KBM-7 (cell line): Measurements from ENCODE around the gene MEOX1.
"Not testable (repeated sequence)": the region's sequence is repeated elsewhere in the genome, so short reads cannot be mapped to it uniquely, and the experiment has no call there.

Experiments used
- DNase-seq: peaks from one replicate; pipeline ENCODE4 v3.0.0-alpha.2; 2015
- in situ Hi-C: fragments of 300-500 bp; cut with MboI; formaldehyde crosslinking; loops from 2 replicates; pipeline ENCODE4 v1.14.3; 2020; ENCODE audit warnings: low sequenced_read_pairs, low pct_unique_long_range_greater_than_20kb, mixed read lengths

MEOX1 gene

DNA sequence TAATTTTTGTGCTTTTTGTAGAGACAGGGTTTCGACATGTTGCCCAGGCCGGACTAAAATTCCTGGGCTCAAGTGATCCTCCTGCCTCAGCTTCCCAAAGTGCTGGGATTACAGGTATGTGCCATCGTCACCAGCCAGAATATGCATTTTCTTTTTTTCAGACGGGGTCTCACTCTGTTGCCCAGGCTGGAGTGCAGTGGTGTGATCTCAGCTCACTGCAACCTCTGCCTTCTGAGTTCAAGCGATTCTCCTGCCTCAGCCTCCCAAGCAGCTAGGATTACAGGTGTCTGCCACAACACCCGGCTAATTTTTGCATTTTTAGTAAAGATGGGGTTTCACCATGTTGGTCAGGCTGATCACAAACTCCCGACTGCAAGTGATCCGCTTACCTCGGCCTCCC, 25.2 kb upstream of the MEOX1 start:
- DNase-seq, in situ Hi-C loops: not testable (repeated sequence)

DNA sequence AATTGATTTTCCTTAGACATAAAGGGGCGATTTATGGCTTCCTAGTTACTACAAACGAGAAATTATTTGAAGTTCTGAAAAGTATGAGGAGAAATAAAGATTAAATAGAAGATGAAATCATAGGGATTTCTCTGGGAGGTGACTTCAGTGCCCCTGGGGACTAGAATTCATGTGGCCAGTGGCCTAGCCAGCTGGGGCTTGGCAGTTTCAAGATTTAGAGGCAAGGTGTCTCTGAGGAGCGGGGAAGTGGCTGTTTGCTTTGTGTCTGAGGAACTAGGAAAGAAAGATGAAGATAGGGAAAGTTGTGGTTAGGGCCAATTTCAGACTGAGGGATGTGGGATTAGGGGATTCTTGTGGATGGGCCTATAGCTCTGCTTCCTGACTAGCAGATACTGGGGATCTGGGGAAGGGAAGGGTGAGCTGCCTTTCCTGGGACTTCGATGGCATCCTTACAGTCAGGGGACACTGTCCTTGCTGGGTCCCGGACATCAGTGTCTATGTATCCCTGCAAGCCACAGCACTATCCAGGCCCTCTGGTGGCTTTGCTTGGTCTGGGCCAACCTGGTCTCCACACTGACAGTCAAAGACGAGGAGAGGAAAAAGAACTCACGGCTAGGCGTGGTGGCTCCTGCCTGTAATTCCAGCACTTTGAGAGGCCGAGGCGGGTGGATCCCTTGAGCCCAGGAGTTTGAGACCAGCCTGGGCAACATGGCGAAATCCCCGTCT, 22.4 kb upstream of the MEOX1 start:
- DNase-seq, result no peak
- in situ Hi-C loops, result no loop called here

DNA sequence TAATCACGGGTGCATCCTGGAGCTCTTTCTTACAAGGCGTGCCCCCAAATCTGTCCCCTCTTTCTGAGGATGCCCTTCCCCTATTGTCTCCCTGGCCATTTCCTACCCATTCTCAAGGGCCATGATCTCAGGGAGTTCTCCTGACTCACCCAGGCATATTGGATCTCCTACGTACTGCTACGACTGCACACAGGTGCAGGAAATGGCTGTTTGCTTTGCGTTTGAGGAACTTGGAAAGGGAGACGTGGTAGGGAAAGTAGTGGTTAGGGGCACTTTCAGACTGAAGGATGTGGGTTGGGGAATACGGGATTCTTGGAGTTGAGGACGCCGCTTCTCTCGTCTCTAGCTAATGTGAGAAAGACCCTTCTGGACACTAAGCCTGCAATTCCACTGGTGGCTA, 18.7 kb upstream of the MEOX1 start:
- peak; percentile 36 for DNase-seq

DNA sequence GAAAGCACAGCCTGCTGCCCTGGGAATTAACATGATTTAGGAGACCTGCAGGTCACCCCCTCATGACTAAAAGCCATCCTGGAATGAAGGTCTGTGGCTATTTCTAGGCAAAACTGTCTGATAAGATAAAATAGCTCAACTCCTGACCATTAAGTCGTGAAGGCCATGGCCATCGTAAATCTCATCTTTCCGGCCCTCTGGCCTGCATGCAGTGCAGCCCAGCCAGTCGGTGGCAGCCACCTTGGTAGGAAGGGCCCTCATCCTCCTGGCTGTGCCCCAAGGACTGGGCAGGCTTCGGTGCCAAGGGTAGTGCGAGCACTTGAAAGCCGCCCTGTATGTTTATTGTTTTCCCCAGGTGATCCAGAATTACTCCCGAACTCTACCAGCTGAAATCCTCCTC, 18.2 kb upstream of the MEOX1 start:
- in situ Hi-C loops, result no loop called here
- no peak for DNase-seq

More for the DNA sequence above, 18.7 kb upstream of the MEOX1 start:
- in situ Hi-C loops, result no loop called here

DNA sequence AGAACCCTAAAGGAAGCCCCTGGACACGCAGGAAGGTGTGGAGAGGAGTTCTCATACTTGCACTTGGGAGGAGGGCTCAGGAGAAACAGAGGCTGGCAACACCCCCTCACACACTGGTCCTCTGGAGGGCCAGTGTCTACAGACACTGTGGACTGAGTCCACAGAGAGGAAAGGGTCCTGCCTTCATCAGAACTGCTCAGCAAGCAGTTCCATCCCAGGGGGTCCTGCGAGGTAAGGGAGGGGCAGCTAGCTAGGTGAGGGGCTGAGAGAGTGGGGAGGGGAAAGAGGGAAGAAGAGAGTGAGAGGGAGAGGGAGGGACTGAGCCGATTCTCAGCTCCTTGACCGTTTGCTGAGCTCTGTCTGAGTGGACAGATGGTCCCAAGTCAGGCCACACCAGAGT, 17.7 kb upstream of the MEOX1 start:
- DNase-seq, result no peak
- in situ Hi-C loops, result no loop called here

DNA sequence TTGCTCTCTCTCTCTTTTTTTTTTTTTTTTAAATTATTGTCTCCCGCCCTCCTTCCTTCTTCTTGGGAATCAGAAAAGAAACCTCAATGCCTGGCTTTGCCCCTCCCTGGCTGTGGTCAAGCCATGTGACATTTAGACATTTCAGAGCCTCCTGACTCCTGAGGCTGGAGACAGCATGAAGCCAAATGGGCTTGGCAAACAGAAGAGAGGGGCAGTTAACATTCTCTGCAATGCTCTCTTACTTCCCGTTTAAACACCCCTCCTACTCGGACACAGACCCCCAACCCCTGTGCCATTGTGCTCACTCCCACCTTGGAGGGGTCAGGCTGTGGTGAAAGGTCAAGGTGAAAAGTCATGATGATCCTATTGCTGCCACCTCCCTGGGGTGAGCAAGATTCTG, 14.7 kb upstream of the MEOX1 start:
- DNase-seq, result no peak
- in situ Hi-C loops, result no loop called here

DNA sequence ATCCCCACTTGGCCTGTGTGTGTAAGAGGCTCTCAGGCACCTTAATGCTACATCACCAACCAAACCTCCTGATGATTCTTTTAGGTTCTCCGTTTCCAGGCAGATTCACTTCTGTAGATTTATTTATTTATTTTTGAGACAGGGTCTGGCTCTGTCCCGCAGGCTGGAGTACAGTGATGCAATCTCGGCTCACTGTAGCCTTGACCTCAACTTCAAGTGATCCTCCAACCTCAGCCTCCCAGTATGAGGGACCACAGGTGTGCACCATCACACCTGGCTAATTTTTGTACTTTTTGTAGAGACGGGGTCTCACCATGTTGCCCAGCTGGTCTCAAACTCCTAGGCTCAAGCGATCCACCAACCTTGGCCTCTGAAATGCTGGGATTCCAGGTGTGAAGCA, 12.7 kb upstream of the MEOX1 start:
- DNase-seq, result no peak
- in situ Hi-C loops, result no loop called here

DNA sequence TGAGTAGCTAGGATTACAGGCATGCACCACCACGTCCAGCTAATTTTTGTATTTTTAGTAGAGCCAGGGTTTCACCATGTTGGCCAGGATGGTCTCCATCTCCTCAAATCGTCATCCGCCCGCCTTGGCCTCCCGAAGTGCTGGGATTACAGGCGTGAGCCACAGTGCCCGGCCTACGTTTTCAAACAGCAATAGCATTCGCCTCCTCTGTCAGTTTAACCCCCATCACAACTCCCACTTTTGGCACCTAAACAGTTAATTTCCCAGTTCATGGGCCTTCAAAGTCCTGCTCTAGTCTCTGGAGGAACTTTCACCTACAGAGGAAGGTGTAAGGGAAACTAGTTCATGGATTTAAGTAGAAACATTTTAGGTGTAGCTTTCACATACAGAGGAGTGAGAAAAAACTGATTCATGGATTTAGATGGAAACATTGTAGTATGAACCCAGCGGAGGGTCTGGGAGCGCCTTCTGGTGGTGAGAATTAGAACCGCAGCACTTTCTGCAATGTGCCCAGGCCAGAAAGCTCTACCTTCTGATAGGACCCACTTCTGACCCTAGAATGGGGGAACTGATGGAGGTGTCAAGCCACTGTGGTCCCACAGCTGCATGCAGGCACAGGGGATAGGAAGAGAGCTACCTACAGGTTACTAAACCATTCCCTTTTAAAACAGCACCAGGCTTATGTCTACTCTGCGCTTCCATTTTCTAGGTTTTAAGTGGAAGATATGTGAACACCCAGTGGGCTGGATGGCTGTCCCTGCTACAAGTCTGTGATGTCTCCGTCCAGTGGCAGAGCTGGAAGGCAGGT, 12.0 kb upstream of the MEOX1 start:
- in situ Hi-C loops, result no loop called here
- peak; percentile 82 for DNase-seq

DNA sequence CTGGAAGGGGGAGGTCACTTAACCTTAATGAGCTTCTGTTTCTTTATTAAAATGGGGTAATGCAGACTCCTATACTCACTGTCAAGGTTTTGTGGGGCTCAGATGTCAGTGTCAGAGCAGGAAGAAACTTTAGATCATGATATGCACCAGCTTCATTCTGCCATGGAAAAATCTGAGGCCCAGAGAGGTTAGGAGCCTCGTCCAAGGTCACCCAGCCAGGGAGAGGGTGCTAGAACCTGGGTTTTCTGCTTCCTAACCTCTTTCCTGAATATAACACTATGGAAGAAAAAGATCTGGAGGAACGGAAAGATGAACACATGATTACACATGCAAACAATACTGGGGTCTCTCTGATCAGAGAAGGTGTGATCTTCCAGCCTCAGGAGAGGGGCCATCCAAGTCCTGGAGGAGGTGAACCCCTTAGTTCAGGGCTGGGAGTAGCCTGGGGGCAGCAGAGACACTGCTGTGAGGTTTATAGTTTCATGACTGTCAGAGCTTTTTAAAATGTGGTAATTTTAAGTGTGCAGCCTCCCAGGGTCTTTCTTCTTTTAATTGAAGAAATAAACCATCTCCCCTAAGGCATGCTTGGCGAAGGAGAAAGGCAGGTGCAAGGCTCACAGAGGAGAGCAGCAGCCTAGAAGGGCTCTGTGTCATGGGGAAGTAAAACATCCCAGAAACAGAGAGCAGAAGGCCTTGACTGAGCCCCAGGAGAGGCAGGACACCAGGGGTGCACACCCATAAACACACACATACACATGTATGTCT, 10.2 kb upstream of the MEOX1 start:
- in situ Hi-C loops, result no loop called here
- DNase-seq, result no peak

DNA sequence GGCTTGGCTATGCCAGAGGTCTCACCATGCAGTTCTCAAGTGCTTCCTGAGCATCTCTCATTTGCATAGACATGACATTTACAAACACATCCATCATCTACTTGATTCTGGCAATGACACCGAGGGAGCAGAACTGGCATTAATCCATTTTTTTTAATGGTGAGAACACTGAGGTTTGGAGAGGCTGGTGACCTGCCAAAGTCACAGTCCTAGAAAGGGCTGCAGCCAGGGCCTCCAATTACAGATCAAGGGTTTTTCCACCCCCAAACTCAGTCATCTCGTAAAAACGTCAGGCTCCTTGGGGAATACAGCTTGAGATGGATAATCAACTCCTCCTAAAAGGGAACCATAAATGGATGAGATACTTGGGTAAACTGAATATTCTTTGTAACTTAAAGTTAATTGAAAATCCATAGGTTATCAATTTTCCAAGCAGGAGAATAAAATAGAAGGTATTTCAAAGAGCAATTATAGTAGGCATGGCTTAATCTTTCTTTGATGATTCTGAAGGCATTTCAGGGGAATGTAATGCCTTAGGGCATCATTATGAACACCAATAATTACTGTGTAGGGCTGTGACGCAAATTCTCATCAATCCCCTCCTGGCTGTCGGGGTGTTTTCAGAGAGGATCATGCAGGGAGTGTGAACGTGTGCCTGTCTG, 9.4 kb upstream of the MEOX1 start:
- no peak for DNase-seq
- in situ Hi-C loops, result no loop called here

DNA sequence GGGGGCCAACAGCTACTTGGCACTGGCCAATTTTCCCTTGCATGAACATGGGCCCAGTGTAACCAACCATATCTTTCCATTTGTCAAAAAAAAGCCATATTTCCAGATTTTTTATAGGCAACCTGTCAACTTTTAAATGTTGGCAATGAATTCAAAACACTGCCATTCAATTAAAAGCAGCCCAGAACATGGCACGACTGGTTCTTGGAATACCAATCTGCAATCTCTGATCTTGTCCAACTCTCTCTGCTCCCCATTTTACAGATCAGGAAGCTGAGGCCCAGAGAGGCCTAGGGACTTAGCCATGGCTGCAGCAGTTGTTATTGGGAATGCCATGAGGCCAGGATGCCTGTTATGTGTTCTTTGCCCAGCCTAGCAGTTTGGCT, 8.9 kb upstream of the MEOX1 start:
- in situ Hi-C loops, result no loop called here
- no peak for DNase-seq

DNA sequence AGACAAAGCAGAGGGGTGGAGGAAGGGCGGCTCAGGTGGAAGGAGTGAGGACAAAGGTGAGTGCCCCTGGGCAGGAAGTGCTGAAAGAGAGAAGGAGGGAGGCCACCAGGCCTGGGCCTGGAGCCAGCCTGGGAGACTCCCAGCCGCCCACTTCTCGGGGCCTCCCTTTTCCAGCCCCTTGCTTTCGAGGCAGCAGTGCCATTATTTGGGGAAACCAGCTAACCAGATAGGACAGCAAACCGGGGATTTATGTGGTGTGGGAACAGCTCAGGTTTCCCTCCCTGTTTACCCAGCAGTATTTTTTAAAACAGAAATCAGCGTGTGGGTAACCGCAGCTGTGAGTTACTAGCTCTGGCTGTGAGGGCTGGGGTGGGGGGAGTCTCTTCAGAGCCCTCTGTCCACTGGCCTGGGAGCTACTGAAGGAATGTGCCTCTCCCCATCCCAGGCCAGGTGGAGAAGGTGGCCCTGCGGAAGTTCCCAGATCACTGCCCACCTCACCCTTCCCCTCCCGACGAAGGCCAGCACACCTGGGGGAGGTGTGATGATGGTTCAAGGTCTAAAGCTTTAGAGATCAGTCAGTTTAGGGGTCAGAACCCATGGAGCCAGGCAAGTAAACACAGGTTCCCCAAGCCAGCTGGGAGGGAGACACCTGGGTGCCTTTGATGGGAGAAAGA, 8.4 kb upstream of the MEOX1 start:
- DNase-seq, result no peak
- in situ Hi-C loops, result no loop called here

DNA sequence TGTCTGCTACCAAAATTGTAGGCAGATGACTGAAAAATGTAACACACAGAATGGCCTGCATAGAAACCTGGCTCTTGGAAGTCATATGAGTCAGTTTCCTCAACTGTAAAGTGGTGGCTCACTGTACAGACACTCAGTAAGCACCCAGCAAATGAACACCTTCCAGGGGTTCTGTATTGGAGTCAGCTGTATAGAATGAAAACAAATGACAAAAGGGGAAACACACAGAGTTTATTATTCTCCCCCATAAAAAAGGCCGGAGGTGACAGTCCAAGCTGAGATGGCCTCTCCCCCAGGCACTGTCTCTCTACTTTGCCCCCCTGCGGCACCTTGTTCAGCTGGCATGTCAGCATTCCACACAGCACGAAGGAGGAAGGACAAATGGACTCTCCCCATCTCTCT, 6.2 kb upstream of the MEOX1 start:
- in situ Hi-C loops, result no loop called here
- no peak for DNase-seq

DNA sequence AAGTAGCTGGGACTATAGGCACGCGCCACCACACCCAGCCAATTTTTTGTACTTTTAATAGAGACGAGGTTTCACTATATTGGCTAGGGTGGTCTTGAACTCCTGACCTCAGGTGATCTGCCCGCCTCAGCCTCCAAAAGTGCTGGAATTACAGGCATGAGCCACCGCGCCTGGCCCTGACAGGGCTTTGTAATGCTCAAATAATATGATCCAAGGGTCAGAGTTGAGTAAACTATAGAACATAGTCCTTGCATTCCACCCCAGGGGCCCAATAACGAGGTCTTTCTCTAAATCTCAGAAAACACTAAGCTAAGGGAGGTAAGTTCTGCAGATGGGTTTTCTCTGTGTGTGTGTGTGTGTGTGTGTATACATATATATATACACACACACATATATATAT, 5.8 kb upstream of the MEOX1 start:
- in situ Hi-C loops, result no loop called here
- DNase-seq, result no peak

DNA sequence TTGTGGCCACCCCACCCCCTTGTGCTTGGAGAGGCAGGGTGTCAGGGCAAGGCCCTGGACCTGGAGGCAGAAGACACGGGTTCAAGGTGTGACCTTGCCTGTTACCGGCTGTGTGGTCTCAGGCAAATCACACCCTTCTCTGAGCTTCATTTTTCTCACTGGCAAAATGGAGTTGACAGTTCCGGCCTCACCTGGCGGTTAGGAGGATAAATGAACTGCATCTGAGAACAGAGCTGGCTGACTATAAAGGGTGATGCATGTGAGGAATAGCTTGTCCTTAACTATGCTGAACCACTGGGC, 4.2 kb upstream of the MEOX1 start:
- in situ Hi-C loops, result no loop called here
- DNase-seq, result no peak

DNA sequence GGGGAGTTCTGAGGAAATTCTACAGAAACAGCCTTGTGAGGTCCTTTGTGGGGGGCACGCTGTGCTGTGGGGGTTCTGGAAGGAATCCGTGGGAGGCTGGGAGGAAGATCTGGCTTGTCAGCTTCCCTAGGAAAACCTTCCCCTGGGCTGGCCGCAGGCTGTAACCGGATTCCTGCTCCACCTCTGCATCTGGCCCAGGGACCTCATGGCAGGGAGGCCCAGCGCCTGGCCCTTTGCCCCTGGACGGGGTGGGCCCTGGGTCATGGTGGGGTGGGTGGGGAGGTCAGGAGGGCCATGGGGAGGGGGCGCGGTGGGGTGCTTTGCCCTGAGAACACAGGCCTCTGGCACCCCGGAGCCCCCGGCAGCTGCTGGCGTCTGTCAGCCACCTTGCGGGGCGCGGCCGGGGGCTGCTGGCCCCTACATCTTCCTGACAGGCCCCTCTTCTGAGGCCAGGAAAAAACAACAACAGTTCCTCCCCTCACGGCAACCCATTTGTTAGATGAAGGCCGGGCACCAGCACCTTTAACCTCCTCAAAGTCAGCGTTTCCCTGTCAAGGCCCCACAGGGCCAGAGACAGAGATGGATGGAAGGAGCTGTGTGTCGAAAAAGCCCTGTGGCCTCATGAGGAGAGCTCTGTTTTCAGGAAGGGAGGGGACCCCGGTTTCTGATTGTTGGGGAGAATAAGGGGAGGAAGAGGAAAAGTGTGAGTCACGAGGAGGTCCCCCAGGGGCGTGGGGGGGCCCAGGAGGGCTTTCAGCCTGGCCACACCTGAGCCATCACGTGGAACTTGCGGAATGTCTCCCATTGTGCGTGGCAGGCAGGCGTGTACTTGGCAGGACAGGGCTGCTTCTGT, 3.6 kb upstream of the MEOX1 start:
- DNase-seq, result no peak
- in situ Hi-C loops, result no loop called here

DNA sequence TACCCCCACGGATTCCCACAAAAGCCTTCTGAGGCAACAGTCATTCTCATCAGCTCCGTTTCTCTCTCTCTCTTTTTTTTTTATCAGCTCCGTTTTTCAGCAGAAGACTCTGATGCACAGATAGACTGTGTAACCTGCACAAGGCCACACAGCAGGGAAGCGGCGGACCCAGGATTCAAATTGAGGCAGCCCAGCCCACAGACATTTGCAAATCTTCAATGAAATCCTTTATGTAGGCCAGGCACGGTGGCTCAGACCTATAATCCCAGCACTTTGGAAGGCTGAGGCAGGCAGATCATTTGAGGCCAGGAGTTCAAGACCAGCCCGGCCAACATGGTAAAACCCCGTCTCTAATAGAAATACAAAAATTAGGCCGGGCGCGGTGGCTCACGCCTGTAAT, 2.4 kb upstream of the MEOX1 start:
- in situ Hi-C loops, result no loop called here
- DNase-seq, result no peak

DNA sequence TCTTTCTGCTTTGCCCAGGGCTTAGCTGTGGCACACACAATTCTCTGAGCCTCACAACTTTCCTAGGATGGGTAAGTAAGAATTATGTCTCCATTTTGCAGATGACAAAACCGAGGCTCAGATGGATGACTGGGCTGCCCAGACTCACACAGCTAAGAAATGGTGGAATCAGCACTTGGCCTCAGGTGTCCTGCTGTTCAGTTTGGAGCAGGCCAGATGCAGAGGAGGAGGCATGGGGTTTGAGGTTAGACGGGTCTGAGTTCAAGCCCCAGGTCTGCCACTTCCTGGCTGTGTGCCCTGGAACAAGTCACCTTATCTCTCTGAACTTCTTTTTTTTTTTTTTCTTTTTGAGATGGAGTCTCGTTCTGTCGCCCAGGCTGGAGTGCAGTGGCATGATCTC, 1.7 kb upstream of the MEOX1 start:
- DNase-seq, result no peak
- in situ Hi-C loops, result no loop called here
